Mesenchymal stem cell (in vitro differentiated cells and primary cell): ENCODE results near the gene CBL.
"Not testable (repeated sequence)": the region's sequence is repeated elsewhere in the genome, so short reads cannot be mapped to it uniquely, and the experiment has no call there.

Experiments
- DNase-seq: peaks from one replicate; pipeline ENCODE4 v3.0.0-alpha.2; 2013
- H2AFZ ChIP-seq: one replicate; pipeline ENCODE4 v1.6.1; 2013; ENCODE audit warnings: low read depth, mild to moderate bottlenecking, control low read depth, inconsistent platforms, low read length, moderate library complexity
- H2AK5ac ChIP-seq: 2 replicates; pipeline ENCODE4 v1.6.1; 2013; ENCODE audit warnings: low read length, moderate library complexity, mild to moderate bottlenecking, inconsistent platforms; ENCODE audit not compliant: severe bottlenecking
- H2BK120ac ChIP-seq: one replicate; pipeline ENCODE4 v1.6.1; 2013; ENCODE audit warnings: low read depth, mild to moderate bottlenecking, inconsistent platforms, low read length, moderate library complexity
- H2BK12ac ChIP-seq, 2 experiments: one replicate each; pipeline ENCODE4 v1.6.1; 2013; ENCODE audit warnings: inconsistent platforms in 2 of 2, low read length in 2 of 2, mild to moderate bottlenecking in 2 of 2, moderate library complexity in 2 of 2, control low read depth in 1 of 2
- H2BK15ac ChIP-seq: one replicate; pipeline ENCODE4 v1.6.1; 2013; ENCODE audit warnings: mild to moderate bottlenecking, low read depth, inconsistent platforms; ENCODE audit not compliant: poor library complexity, severe bottlenecking
- H2BK5ac ChIP-seq: 2 replicates; pipeline ENCODE4 v1.6.1; 2013; ENCODE audit warnings: low read depth, mild to moderate bottlenecking, low read length, control low read depth, inconsistent platforms; ENCODE audit not compliant: poor library complexity, severe bottlenecking
- H3K14ac ChIP-seq, 2 experiments: one replicate each; pipeline ENCODE4 v1.6.1; 2013; ENCODE audit warnings: inconsistent platforms in 2 of 2, low read length in 2 of 2, control low read depth in 1 of 2, mild to moderate bottlenecking in 1 of 2, moderate library complexity in 1 of 2
- H3K18ac ChIP-seq, 2 experiments: one replicate each; pipeline ENCODE4 v1.6.1; 2013; ENCODE audit warnings: inconsistent platforms in 2 of 2, low read length in 2 of 2, control low read depth in 1 of 2, low read depth in 1 of 2, mild to moderate bottlenecking in 1 of 2
- H3K23ac ChIP-seq, 2 experiments: one replicate each; pipeline ENCODE4 v1.6.1; 2013; ENCODE audit warnings: inconsistent platforms in 2 of 2, low read length in 2 of 2, mild to moderate bottlenecking in 2 of 2, moderate library complexity in 2 of 2, control low read depth in 1 of 2
- H3K27ac ChIP-seq: 2 replicates; pipeline ENCODE4 v1.5.1; 2013; ENCODE audit warnings: mild to moderate bottlenecking, moderate library complexity, low read length, control low read depth, inconsistent platforms; ENCODE audit not compliant: poor library complexity, severe bottlenecking
- H3K27me3 ChIP-seq, 2 experiments: 2 replicates each; pipeline versions ENCODE4 v1.6.1 to v1.7.0; 2013; ENCODE audit warnings: low read length in 2 of 2, mild to moderate bottlenecking in 2 of 2, moderate library complexity in 2 of 2, control low read depth in 1 of 2, inconsistent platforms in 1 of 2; ENCODE audit not compliant: control insufficient read depth in 1 of 2, insufficient read depth in 1 of 2
- H3K36me3 ChIP-seq, 2 experiments: 2 replicates each; pipeline versions ENCODE4 v1.6.1 to v1.7.0; 2013; ENCODE audit warnings: low read length in 2 of 2, control low read depth in 1 of 2, inconsistent platforms in 1 of 2, low read depth in 1 of 2, mild to moderate bottlenecking in 1 of 2; ENCODE audit not compliant: insufficient read depth in 2 of 2, control insufficient read depth in 1 of 2
- H3K4ac ChIP-seq, 2 experiments: one replicate each; pipeline ENCODE4 v1.6.1; 2013; ENCODE audit warnings: inconsistent platforms in 2 of 2, low read length in 2 of 2, mild to moderate bottlenecking in 2 of 2, moderate library complexity in 2 of 2, control low read depth in 1 of 2, low read depth in 1 of 2
- H3K4me1 ChIP-seq: 2 replicates; pipeline ENCODE4 v1.6.1; 2013; ENCODE audit warnings: low read depth, low read length, control low read depth; ENCODE audit not compliant: control insufficient read depth, insufficient read depth
- H3K4me2 ChIP-seq: 2 replicates; pipeline ENCODE4 v1.6.1; 2013; ENCODE audit warnings: low read length, mild to moderate bottlenecking, inconsistent platforms; ENCODE audit not compliant: poor library complexity, severe bottlenecking
- H3K4me3 ChIP-seq, 2 experiments: 2 replicates each; pipeline versions ENCODE4 v1.5.1 to v1.7.0; 2013; ENCODE audit warnings: low read length in 2 of 2, mild to moderate bottlenecking in 2 of 2, control low read depth in 1 of 2, low read depth in 1 of 2; ENCODE audit not compliant: insufficient read depth in 1 of 2
- H3K79me1 ChIP-seq: replicated peaks from 2 replicates; pipeline ENCODE4 v1.6.1; 2013; ENCODE audit warnings: mild to moderate bottlenecking, control low read depth, low read length, inconsistent platforms; ENCODE audit not compliant: poor library complexity, severe bottlenecking
- H3K9ac ChIP-seq: 2 replicates; pipeline ENCODE4 v1.7.0; 2013; ENCODE audit warnings: mild to moderate bottlenecking, low read length, moderate library complexity
- H3K9me3 ChIP-seq: 2 replicates; pipeline ENCODE4 v1.7.0; 2013; ENCODE audit warnings: mild to moderate bottlenecking, low read length; ENCODE audit not compliant: control insufficient read depth
- H4K8ac ChIP-seq: one replicate; pipeline ENCODE4 v1.6.1; 2013; ENCODE audit warnings: inconsistent platforms, mild to moderate bottlenecking, low read length, moderate library complexity
- H4K91ac ChIP-seq: one replicate; pipeline ENCODE4 v1.6.1; 2013; ENCODE audit warnings: mild to moderate bottlenecking, low read length, inconsistent platforms
- WGBS: methylation state at CpG from one replicate; pipeline ENCODE4 v1.1.7; 2013; ENCODE audit warnings: mixed read lengths; 5-methylcytosine and 5-hydroxymethylcytosine counted together

The CBL gene

GRCh38 chr11:119222891-119223290 is 16.8 kb downstream of the CBL start:
- H4K91ac ChIP-seq, result no peak overlapping the region
- peak overlapping the region in 1 of 2 experiments; percentile 70 for H3K18ac ChIP-seq
- H3K23ac ChIP-seq, result no peak overlapping the region
- H3K79me1 ChIP-seq, result peaks cover 9% of the 10 kb centered on the region
- H2AK5ac ChIP-seq, result no peak overlapping the region
- no peaks in the 10 kb centered on the region for H3K4me1 ChIP-seq
- H3K36me3 ChIP-seq, result peaks cover 0 to 3% of the 10 kb centered on the region in 2 experiments
- H2BK120ac ChIP-seq, result no peak overlapping the region
- no peak overlapping the region for H3K27ac ChIP-seq
- H3K4me2 ChIP-seq, result no peak overlapping the region
- no peaks in the 10 kb centered on the region for H3K9me3 ChIP-seq
- H4K8ac ChIP-seq, result peak overlapping the region; percentile 60
- no peak overlapping the region for H2BK12ac ChIP-seq
- H3K4me3 ChIP-seq, result no peak overlapping the region
- H3K9ac ChIP-seq, result no peak overlapping the region
- H2AFZ ChIP-seq, result no peak overlapping the region
- no peaks in the 10 kb centered on the region for H3K27me3 ChIP-seq
- H2BK5ac ChIP-seq, result no peak overlapping the region
- no peak overlapping the region for H3K14ac ChIP-seq
- WGBS, result 100% methylated on average over 4 of the region's 5 CpGs
- no peak for DNase-seq
- no peak overlapping the region for H3K4ac ChIP-seq
- no peak overlapping the region for H2BK15ac ChIP-seq

DNA sequence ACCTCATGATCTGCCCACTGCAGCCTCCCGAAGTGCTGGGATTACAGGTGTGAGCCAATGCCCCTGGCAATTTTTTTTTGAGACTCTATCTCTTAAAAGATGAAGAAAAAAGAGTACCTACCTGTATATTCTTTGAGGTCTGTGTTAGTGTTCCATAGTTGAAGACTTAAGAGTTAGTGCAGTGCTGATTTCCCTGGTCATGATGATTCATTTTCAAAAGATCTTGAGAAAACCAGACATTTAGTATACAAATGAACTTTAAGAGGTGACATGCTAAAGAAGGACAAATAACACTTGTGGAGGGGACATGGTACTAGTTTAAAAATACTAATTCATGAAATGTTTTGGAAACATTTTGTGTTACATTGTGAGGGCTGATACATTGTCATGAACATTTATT is 17.7 kb downstream of the CBL start:
- H2AFZ ChIP-seq, result no peak overlapping the region
- H2BK5ac ChIP-seq, result no peak overlapping the region
- no peaks in the 10 kb centered on the region for H3K4me1 ChIP-seq
- peaks cover 0 to 3% of the 10 kb centered on the region in 2 experiments for H3K36me3 ChIP-seq
- no peak overlapping the region for H2AK5ac ChIP-seq
- WGBS, result 100% methylated on average over 1 of the region's 1 CpG
- no peak overlapping the region for H4K91ac ChIP-seq
- H3K27ac ChIP-seq, result no peak overlapping the region
- H2BK12ac ChIP-seq, result no peak overlapping the region
- H3K4ac ChIP-seq, result no peak overlapping the region
- DNase-seq, result peak; percentile 59
- H2BK15ac ChIP-seq, result no peak overlapping the region
- no peak overlapping the region for H3K14ac ChIP-seq
- H3K4me2 ChIP-seq, result no peak overlapping the region
- H3K27me3 ChIP-seq, result no peaks in the 10 kb centered on the region
- H2BK120ac ChIP-seq, result no peak overlapping the region
- peaks cover 13% of the 10 kb centered on the region for H3K79me1 ChIP-seq
- H3K9ac ChIP-seq, result no peak overlapping the region
- no peak overlapping the region for H3K4me3 ChIP-seq
- H3K18ac ChIP-seq, result no peak overlapping the region
- H3K23ac ChIP-seq, result no peak overlapping the region
- H4K8ac ChIP-seq, result no peak overlapping the region
- no peaks in the 10 kb centered on the region for H3K9me3 ChIP-seq

GRCh38 chr11:119228535-119229287 is 22.6 kb downstream of the CBL start:
- H3K4me3 ChIP-seq, H2BK15ac ChIP-seq, H3K9ac ChIP-seq, H3K9me3 ChIP-seq, H3K4me2 ChIP-seq, H2BK120ac ChIP-seq, H2AFZ ChIP-seq, H3K14ac ChIP-seq, H2AK5ac ChIP-seq, H3K4me1 ChIP-seq, H2BK5ac ChIP-seq, H3K27me3 ChIP-seq, H3K18ac ChIP-seq, H4K91ac ChIP-seq, H3K4ac ChIP-seq, H3K23ac ChIP-seq, H4K8ac ChIP-seq, H3K27ac ChIP-seq, H2BK12ac ChIP-seq, DNase-seq: not testable (repeated sequence)
- WGBS, result 100% methylated on average over 7 of the region's 9 CpGs
- H3K36me3 ChIP-seq, result peaks cover 0 to 18% of the 10 kb centered on the region in 2 experiments
- peaks cover 15% of the 10 kb centered on the region for H3K79me1 ChIP-seq

GRCh38 chr11:119229288-119229672 is 23.1 kb downstream of the CBL start:
- Histone ChIP-seq H3K79me1 (peaks cover 17% of the 10 kb centered on the region), H3K36me3 (peaks cover 0 to 24% of the 10 kb centered on the region in 2 experiments), H3K4me2 (no peak overlapping the region), H3K18ac (no peak overlapping the region), H4K91ac (no peak overlapping the region), H3K4ac (no peak overlapping the region), H3K27ac (no peak overlapping the region), H2BK5ac (no peak overlapping the region), H2BK15ac (no peak overlapping the region), H3K4me1 (peaks cover 1% of the 10 kb centered on the region), H3K9ac (no peak overlapping the region), H2BK12ac (no peak overlapping the region), H3K27me3 (no peaks in the 10 kb centered on the region), H2BK120ac (no peak overlapping the region), H4K8ac (no peak overlapping the region), H2AFZ (no peak overlapping the region), H3K23ac (no peak overlapping the region), H3K9me3 (no peaks in the 10 kb centered on the region), H3K14ac (no peak overlapping the region), H3K4me3 (no peak overlapping the region), H2AK5ac (no peak overlapping the region)
- no peak for DNase-seq
- WGBS, result 93% methylated on average over 2 of the region's 3 CpGs
